ENCODE results near the gene CDK14.

- TF ChIP-seq CTCF (IDR thresholded peaks at IDR 0.05; ENCODE audit: low read length) (no peak), EZH2 (IDR thresholded peaks at IDR 0.05; ENCODE audit: borderline replicate concordance, low read length) (no peak)
Measured at GRCh38 chr7:90788052-90788451, 191.9 kb downstream of the CDK14 start.
